Stimulated activated CD4-positive, alpha-beta T cell treated with anti-CD3 and anti-CD28 coated beads, Interleukin-1b, Interleukin-23, amount 100 ng/mL, for 48 hours (primary cell): ENCODE measurements around the gene CZIB.
A peak's percentile ranks its signal among the peaks of the same experiment; 100 is the strongest.
"Not testable (repeated sequence)": the region's sequence is repeated elsewhere in the genome, so short reads cannot be mapped to it uniquely, and the experiment has no call there.

Source experiments
- DNase-seq: peaks from one replicate; pipeline ENCODE4 v3.0.0-alpha.2; 2020

CZIB gene

GRCh38 chr1:53187401-53187800, 33.0 kb downstream of the CZIB start:
- no peak for DNase-seq

- DNase-seq = no peak
Measured at GRCh38 chr1:53186533-53186932, 33.9 kb downstream of the CZIB start.

- DNase-seq = not testable (repeated sequence)
Measured at GRCh38 chr1:53185955-53186297, 34.5 kb downstream of the CZIB start.

- no peak for DNase-seq
Measured at GRCh38 chr1:53183095-53183990, 37.1 kb downstream of the CZIB start.

- DNase-seq = no peak
Measured at GRCh38 chr1:53182716-53183094, 37.7 kb downstream of the CZIB start.

- peak; percentile 84 for DNase-seq
Measured at GRCh38 chr1:53182111-53182593, 38.3 kb downstream of the CZIB start.

GRCh38 chr1:53180951-53181350, 39.5 kb downstream of the CZIB start:
- no peak for DNase-seq

GRCh38 chr1:53180226-53180625, 40.2 kb downstream of the CZIB start:
- DNase-seq = no peak

- DNase-seq = no peak
Measured at GRCh38 chr1:53176452-53177208, 43.8 kb downstream of the CZIB start.

GRCh38 chr1:53174971-53175913, 45.2 kb downstream of the CZIB start:
- no peak for DNase-seq

GRCh38 chr1:53172426-53173128, 47.9 kb downstream of the CZIB start:
- DNase-seq = no peak

GRCh38 chr1:53166912-53167311, 53.5 kb downstream of the CZIB start:
- no peak for DNase-seq

- DNase-seq = no peak
Measured at GRCh38 chr1:53166366-53166765, 54.1 kb downstream of the CZIB start.

- no peak for DNase-seq
Measured at GRCh38 chr1:53165408-53165961, 54.9 kb downstream of the CZIB start.
